Liver (tissue), 9 donors: ENCODE measurements around the gene AADACL3. TPM values are rescaled to one million over a fixed set of nuclear protein-coding genes. Genes with fewer than 3 reads are reported as not detected.

Experiments used
- DNase-seq: peaks from one replicate; pipeline ENCODE4 v3.0.0-alpha.2; 2017; ENCODE audit warnings: low spot score
- H3K27ac ChIP-seq, 2 donors: one replicate each; pipeline ENCODE4 v1.7.0; 2013; ENCODE audit warnings: inconsistent platforms in 2 of 2, low read length in 2 of 2, control low read depth in 1 of 2, low read depth in 1 of 2, mild to moderate bottlenecking in 1 of 2
- H3K27me3 ChIP-seq, 4 donors: one replicate each; pipeline versions ENCODE4 v1.6.1 to v1.7.0; 2013; ENCODE audit warnings: low read length in 3 of 4, inconsistent platforms in 1 of 4, mild to moderate bottlenecking in 1 of 4, moderate library complexity in 1 of 4; ENCODE audit not compliant: control insufficient read depth in 4 of 4, insufficient read depth in 4 of 4
- H3K36me3 ChIP-seq, 4 donors: one replicate each; pipeline versions ENCODE4 v1.6.1 to v1.7.0; 2013; ENCODE audit warnings: low read length in 3 of 4, mild to moderate bottlenecking in 3 of 4, low read depth in 1 of 4, moderate library complexity in 1 of 4; ENCODE audit not compliant: control insufficient read depth in 4 of 4, insufficient read depth in 3 of 4
- H3K4me1 ChIP-seq, 4 donors: one replicate each; pipeline versions ENCODE4 v1.6.1 to v1.7.0; 2013; ENCODE audit warnings: low read length in 3 of 4, mild to moderate bottlenecking in 3 of 4, moderate library complexity in 1 of 4; ENCODE audit not compliant: control insufficient read depth in 4 of 4, insufficient read depth in 4 of 4
- H3K4me3 ChIP-seq, 3 donors: one replicate each; pipeline versions ENCODE4 v1.6.1 to v1.7.0; 2013; ENCODE audit warnings: low read length in 3 of 3, control low read depth in 1 of 3, low read depth in 1 of 3, mild to moderate bottlenecking in 1 of 3
- H3K9ac ChIP-seq, 2 donors: one replicate each; pipeline ENCODE4 v1.7.0; 2013; ENCODE audit warnings: low read length in 2 of 2, mild to moderate bottlenecking in 2 of 2, moderate library complexity in 2 of 2, control low read depth in 1 of 2, low read depth in 1 of 2
- H3K9me3 ChIP-seq, 4 donors: one replicate each; pipeline versions ENCODE4 v1.6.1 to v1.7.0; 2013; ENCODE audit warnings: low read length in 3 of 4; ENCODE audit not compliant: control insufficient read depth in 4 of 4
- EGR1 ChIP-seq, 2 donors: IDR thresholded peaks; 2 replicates each; pipeline ENCODE4 v1.6.1; 2016 to 2018; ENCODE audit warnings: antibody characterized with exemption in 2 of 2, low read depth in 2 of 2
- FOXA1 ChIP-seq: IDR thresholded peaks from 2 replicates; pipeline ENCODE4 v1.6.1; 2016; ENCODE audit warnings: antibody characterized with exemption
- FOXA2 ChIP-seq: IDR thresholded peaks from 2 replicates; pipeline ENCODE4 v1.6.1; 2016; ENCODE audit warnings: antibody characterized with exemption
- HNF4A ChIP-seq, 2 donors: conservative IDR thresholded peaks; 2 replicates each; pipeline ENCODE4 v1.6.1; 2016; ENCODE audit warnings: antibody characterized with exemption in 2 of 2, mild to moderate bottlenecking in 2 of 2
- HNF4G ChIP-seq: IDR thresholded peaks from 2 replicates; pipeline ENCODE4 v1.6.1; 2016; ENCODE audit warnings: antibody characterized with exemption
- JUND ChIP-seq, 2 donors: IDR thresholded peaks; 2 replicates each; pipeline ENCODE4 v1.6.1; 2016; ENCODE audit warnings: antibody characterized with exemption in 2 of 2
- NR2F2 ChIP-seq: IDR thresholded peaks from 2 replicates; pipeline ENCODE4 v1.6.1; 2016; ENCODE audit warnings: antibody characterized with exemption
- RAD21 ChIP-seq, 2 donors: IDR thresholded peaks; 2 replicates each; pipeline ENCODE4 v1.6.1; 2016; ENCODE audit warnings: antibody characterized with exemption in 2 of 2, mild to moderate bottlenecking in 2 of 2
- SP1 ChIP-seq: IDR thresholded peaks from 2 replicates; pipeline ENCODE4 v1.6.1; 2018; ENCODE audit warnings: antibody characterized with exemption, mild to moderate bottlenecking
- TAF1 ChIP-seq: conservative IDR thresholded peaks from 2 replicates; pipeline ENCODE4 v1.6.1; 2016; ENCODE audit warnings: antibody characterized with exemption, mild to moderate bottlenecking
- YY1 ChIP-seq: IDR thresholded peaks from 2 replicates; pipeline ENCODE4 v1.6.1; 2016; ENCODE audit warnings: antibody characterized with exemption, mild to moderate bottlenecking
- WGBS: extraction: QIAGEN DNeasy Blood & Tissue Kit; methylation state at CpG from one replicate; pipeline ENCODE4 v1.1.7; 2013; 5-methylcytosine and 5-hydroxymethylcytosine counted together
- polyA plus RNA-seq, 2 donors: library from polyadenylated mRNA; stranded (reverse) in 1 of 2; unstranded in 1 of 2; fragments of 200-250 nt in 1 of 2; fragments of >200 nt in 1 of 2; fragmentation: Nextera tagmentation in 1 of 2; extraction: Ambion mirVana in 1 of 2; gene quantifications; one replicate each; pipeline versions ENCODE4 v1.2.1 to v1.2.3, GENCODE V29; 2013 to 2015
- total RNA-seq, 2 donors: library from RNA; depleted of rRNA; stranded (reverse); fragments of >200 nt; gene quantifications; one replicate each; pipeline ENCODE4 v1.2.3, GENCODE V29; 2014
- TF ChIP-seq, protein P1 (sequence below): IDR thresholded peaks from 2 replicates; pipeline ENCODE4 v1.6.1; 2016; ENCODE audit warnings: antibody characterized with exemption
- TF ChIP-seq, protein P2 (sequence below): IDR thresholded peaks from 2 replicates; pipeline ENCODE4 v1.6.1; 2016; ENCODE audit warnings: antibody characterized with exemption
- TF ChIP-seq, protein P3 (sequence below): IDR thresholded peaks from 2 replicates; pipeline ENCODE4 v1.6.1; 2016; ENCODE audit warnings: antibody characterized with exemption, mild to moderate bottlenecking
- TF ChIP-seq, protein P4 (sequence below): IDR thresholded peaks from 2 replicates; pipeline ENCODE4 v1.6.1; 2016; ENCODE audit warnings: antibody characterized with exemption
- TF ChIP-seq, protein P5 (sequence below): fragments of 150-350 bp; IDR thresholded peaks from 2 replicates; pipeline ENCODE4 v1.5.1; 2017; ENCODE audit warnings: improper control_type of control experiment, low read depth, low read length; ENCODE audit not compliant: missing input control
- donor health status: healthy.
- donor health status: healthy.
- donor health status: healthy.
- donor health status: healthy.
- donor health status: healthy.

Gene AADACL3
- total and polyA plus RNA-seq, 4 donors, result not detected

DNA sequence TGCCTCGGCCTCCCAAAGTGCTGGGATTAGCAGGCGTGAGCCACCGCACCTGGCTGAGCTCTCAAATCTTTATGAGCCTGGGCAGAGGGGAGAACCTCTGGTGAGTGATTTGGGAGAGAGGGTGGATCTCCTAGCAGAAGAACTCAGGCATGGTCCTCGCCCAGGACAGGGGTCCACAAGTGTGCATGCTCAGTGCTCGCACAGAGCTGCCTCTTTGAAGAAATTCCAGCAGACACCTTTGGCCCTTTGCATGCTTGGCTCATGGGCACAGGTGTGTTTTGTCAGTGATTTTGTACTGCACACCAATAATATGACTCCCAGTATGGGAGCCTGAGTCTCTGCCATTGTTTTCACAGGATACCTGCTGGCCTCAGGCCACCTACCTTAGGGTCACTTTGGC is 45.9 kb downstream of the AADACL3 start:
- H3K9me3 ChIP-seq, result no peaks in the 10 kb centered on the region
- no peak overlapping the region for H3K4me3 ChIP-seq
- peaks cover 0 to 6% (median 2%) of the 10 kb centered on the region in 4 donors for H3K27me3 ChIP-seq
- TF ChIP-seq SP1 (no peak), HNF4A (conservative IDR thresholded peaks at IDR 0.05) (no peak), FOXA2 (no peak), EGR1 (IDR thresholded peaks at IDR 0.05; ENCODE audit: low read depth in 2 of 2) (no peak), RAD21 (IDR thresholded peaks at IDR 0.05) (no peak), FOXA1 (no peak), TAF1 (no peak), NR2F2 (no peak), HNF4G (no peak), JUND (IDR thresholded peaks at IDR 0.05) (no peak)
- TF ChIP-seq, protein P1, sequence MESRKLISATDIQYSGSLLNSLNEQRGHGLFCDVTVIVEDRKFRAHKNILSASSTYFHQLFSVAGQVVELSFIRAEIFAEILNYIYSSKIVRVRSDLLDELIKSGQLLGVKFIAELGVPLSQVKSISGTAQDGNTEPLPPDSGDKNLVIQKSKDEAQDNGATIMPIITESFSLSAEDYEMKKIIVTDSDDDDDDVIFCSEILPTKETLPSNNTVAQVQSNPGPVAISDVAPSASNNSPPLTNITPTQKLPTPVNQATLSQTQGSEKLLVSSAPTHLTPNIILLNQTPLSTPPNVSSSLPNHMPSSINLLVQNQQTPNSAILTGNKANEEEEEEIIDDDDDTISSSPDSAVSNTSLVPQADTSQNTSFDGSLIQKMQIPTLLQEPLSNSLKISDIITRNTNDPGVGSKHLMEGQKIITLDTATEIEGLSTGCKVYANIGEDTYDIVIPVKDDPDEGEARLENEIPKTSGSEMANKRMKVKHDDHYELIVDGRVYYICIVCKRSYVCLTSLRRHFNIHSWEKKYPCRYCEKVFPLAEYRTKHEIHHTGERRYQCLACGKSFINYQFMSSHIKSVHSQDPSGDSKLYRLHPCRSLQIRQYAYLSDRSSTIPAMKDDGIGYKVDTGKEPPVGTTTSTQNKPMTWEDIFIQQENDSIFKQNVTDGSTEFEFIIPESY, result no peak
- TF ChIP-seq, protein P2, sequence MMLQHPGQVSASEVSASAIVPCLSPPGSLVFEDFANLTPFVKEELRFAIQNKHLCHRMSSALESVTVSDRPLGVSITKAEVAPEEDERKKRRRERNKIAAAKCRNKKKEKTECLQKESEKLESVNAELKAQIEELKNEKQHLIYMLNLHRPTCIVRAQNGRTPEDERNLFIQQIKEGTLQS, result no peak
- TF ChIP-seq, protein P3, sequence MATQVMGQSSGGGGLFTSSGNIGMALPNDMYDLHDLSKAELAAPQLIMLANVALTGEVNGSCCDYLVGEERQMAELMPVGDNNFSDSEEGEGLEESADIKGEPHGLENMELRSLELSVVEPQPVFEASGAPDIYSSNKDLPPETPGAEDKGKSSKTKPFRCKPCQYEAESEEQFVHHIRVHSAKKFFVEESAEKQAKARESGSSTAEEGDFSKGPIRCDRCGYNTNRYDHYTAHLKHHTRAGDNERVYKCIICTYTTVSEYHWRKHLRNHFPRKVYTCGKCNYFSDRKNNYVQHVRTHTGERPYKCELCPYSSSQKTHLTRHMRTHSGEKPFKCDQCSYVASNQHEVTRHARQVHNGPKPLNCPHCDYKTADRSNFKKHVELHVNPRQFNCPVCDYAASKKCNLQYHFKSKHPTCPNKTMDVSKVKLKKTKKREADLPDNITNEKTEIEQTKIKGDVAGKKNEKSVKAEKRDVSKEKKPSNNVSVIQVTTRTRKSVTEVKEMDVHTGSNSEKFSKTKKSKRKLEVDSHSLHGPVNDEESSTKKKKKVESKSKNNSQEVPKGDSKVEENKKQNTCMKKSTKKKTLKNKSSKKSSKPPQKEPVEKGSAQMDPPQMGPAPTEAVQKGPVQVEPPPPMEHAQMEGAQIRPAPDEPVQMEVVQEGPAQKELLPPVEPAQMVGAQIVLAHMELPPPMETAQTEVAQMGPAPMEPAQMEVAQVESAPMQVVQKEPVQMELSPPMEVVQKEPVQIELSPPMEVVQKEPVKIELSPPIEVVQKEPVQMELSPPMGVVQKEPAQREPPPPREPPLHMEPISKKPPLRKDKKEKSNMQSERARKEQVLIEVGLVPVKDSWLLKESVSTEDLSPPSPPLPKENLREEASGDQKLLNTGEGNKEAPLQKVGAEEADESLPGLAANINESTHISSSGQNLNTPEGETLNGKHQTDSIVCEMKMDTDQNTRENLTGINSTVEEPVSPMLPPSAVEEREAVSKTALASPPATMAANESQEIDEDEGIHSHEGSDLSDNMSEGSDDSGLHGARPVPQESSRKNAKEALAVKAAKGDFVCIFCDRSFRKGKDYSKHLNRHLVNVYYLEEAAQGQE, result no peak
- TF ChIP-seq, protein P4, sequence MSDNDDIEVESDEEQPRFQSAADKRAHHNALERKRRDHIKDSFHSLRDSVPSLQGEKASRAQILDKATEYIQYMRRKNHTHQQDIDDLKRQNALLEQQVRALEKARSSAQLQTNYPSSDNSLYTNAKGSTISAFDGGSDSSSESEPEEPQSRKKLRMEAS, result no peak
- TF ChIP-seq, protein P5, sequence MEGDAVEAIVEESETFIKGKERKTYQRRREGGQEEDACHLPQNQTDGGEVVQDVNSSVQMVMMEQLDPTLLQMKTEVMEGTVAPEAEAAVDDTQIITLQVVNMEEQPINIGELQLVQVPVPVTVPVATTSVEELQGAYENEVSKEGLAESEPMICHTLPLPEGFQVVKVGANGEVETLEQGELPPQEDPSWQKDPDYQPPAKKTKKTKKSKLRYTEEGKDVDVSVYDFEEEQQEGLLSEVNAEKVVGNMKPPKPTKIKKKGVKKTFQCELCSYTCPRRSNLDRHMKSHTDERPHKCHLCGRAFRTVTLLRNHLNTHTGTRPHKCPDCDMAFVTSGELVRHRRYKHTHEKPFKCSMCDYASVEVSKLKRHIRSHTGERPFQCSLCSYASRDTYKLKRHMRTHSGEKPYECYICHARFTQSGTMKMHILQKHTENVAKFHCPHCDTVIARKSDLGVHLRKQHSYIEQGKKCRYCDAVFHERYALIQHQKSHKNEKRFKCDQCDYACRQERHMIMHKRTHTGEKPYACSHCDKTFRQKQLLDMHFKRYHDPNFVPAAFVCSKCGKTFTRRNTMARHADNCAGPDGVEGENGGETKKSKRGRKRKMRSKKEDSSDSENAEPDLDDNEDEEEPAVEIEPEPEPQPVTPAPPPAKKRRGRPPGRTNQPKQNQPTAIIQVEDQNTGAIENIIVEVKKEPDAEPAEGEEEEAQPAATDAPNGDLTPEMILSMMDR, result no peak
- no peak overlapping the region for H3K27ac ChIP-seq
- no peaks in the 10 kb centered on the region for H3K36me3 ChIP-seq
- DNase-seq, result no peak
- no peak overlapping the region for H3K9ac ChIP-seq
- no peaks in the 10 kb centered on the region for H3K4me1 ChIP-seq
- WGBS, result 82% methylated on average over 5 of the region's 5 CpGs

DNA sequence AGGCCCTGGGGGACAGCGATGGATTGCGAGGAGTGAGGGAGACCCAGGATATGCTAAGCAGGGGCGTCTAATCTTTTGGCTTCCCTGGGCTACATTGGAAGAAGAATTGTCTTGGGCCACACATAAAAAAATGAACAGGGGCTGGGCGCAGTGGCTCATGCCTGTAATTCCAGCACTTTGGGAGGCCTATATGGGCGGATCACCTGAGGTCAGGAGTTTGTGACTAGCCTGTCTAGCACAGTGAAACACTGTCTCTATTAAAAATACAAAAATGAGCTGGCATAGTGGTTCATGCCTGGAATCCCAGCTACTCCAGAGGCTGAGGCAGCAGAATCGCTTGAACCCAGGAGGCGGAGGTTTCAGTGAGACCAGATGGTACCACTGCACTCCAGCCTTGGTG is 46.9 kb downstream of the AADACL3 start:
- Histone ChIP-seq H3K9me3 (no peaks in the 10 kb centered on the region), H3K27me3 (peaks cover 0 to 6% (median 1%) of the 10 kb centered on the region in 4 donors), H3K9ac (no peak overlapping the region), H3K4me1 (no peaks in the 10 kb centered on the region), H3K36me3 (no peaks in the 10 kb centered on the region), H3K27ac (no peak overlapping the region), H3K4me3 (no peak overlapping the region)
- DNase-seq, result no peak
- TF ChIP-seq YY1, result no peak
- TF ChIP-seq HNF4G, result no peak
- TF ChIP-seq FOXA2, result no peak
- WGBS, result 79% methylated on average over 7 of the region's 7 CpGs
